NCI-H2196 (cell line): Measurements from ENCODE around the gene TMEM145.

Experiments
- DNase-seq: peaks from one replicate; lab custom pipeline; 2025; ENCODE audit not compliant: unreplicated experiment; lab: John Stamatoyannopoulos, UW

The TMEM145 gene

DNA sequence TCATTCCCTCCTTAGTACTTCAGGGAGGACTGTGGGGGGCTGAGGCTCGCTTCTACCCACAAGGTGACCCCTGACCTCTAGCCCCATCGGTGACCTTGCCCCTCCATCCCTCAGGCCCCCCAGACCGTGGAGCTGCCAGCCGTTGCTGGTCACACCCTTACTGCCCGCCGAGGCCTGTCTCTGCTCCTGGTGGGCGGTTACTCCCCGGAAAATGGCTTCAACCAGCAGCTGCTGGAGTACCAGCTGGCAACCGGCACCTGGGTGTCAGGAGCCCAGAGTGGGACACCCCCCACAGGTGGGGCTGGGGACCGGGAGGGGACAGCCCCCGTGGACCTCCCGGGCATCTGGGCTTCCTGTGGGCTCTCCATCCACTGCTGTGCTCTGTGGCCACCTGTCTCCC is 44.2 kb downstream of the TMEM145 start:
- DNase-seq: no peak

DNA sequence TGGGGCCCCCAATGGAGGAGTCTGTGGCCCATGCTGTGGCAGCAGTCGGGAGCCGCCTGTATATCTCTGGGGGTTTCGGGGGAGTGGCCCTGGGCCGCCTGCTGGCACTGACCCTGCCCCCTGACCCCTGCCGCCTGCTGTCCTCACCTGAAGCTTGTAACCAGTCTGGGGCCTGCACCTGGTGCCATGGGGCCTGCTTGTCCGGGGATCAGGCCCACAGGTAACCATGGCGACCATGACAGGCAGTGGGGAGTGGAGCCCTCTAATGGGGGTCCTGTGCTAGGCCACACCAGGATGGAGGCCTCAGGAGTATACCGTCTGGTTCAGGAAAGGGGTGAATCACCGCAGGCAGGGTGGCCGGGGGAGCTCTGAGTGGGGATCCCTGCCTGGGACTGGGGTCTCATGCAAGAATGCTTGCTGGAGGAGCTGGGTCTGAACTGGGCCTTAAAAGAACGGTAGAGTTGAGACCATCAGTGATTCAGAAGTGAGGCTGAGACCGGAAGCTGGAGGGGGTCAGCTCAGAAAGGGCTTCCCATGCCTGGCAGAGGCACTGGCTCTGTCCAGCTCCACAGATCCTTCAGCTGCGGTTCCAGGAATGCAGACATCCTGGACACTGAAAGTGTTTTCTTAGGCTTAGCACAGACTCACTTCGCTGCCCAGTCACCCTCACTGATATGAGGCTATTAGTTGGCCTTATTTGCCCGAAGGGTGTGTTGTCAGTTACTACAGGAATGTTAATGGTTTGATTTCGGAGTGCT is 47.9 kb downstream of the TMEM145 start:
- DNase-seq: no peak

DNA sequence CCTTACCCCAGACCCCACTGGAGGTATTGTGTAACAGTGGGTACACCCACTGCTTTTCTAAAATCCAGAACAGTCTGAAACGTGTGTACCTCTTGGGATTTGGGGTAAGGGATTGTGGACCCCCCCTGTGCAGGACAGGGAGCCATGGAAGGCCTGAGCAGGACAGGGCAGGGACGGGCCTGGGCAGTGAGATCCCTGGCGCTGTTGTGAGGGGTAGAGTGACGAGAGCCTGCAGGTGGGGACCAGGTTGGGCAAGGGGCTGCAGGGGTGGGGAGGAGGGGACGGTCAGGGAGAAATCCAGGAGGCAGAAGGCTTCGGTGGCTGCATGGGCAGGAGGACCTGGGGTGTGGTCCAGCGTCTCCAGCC is 48.4 kb downstream of the TMEM145 start:
- DNase-seq: no peak

DNA sequence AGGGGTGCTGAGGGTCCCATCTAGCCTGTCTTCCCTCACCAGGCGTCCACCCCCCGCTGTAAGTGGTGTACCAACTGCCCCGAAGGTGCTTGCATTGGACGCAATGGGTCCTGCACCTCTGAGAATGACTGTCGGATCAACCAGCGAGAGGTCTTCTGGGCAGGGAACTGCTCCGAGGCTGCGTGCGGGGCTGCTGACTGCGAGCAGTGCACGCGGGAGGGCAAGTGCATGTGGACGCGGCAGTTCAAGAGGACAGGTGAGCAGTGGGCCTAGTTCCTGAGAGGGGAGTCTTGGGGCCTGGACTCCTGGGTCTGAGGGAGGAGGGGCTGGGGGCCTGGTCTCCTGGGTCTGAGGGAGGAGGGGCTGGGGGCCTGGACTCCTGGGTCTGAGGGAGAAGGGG is 49.2 kb downstream of the TMEM145 start:
- DNase-seq: no peak

DNA sequence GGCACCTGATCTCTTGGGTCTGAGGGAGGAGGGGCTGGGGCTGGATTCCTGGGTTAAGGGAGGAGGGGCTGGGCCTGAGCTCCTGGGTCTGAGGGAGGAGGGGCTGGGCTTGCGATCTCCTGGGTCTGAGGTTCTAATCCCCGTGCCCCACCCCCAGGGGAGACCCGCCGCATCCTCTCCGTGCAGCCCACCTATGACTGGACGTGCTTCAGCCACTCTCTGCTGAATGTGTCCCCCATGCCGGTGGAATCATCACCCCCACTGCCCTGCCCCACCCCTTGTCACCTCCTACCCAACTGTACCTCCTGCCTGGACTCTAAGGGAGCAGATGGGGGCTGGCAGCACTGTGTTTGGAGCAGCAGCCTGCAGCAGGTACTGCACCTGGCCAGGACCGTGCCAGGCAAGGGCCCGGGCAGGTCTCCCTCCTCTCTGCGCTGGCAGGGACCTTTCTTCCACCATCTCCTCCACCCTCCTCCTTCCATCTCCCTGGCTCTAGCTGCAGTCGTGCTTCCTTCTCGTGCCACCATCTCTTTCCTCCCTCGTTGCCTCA is 49.9 kb downstream of the TMEM145 start:
- no peak for DNase-seq

DNA sequence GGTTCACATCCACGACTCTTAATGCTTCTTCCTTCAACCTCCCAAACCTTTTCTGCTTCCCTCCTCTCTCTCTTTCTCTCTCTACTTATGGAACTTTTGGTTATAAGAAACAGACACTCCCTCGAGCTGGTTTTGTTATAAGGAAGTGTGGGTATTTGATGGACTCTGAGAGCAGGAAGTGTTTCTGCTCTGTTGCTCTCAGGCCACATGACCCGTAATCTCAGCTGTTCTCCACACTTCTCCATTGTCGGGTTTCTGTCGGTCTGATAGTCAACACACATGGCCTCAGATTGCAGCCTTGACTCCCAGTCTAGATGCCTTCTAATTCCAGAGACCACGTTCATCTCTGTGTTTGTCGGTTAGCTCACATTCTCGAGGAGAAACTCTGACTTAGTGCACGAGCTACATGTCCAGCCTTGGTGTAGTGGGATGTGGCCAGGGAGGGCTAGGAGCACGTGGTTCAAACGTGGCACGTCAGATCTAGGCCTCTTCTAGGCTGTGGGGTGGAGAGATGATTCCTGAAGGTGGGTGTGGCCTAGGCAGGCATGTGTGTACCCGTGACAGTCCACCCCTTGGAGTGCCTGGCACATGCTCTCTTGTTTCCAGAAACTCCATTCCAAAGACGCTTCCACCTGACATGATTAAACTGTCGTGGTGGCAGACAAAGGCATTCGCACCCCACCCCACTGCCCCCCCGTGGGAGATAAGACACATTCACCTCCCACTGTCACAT is 50.7 kb downstream of the TMEM145 start:
- DNase-seq: no peak

DNA sequence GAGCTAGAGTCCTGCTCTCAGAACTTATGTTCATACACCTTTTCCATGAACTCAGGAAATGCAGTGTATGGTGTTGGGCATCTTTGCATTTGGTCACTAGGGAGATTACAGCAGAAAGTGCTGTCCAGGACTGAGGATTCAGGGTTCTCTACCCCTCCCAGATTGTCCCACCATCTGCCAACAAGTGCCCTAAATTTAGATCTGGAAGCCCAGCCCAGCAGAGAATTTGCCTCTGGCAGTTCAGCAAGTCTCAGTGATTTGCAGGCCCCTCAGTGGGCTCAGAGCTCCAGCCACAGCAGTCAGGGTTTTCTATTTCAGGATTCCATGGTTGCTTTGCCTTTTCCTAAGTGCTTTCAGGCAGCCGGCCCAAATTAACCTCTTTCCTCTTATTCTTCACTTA is 53.6 kb downstream of the TMEM145 start:
- DNase-seq: no peak

DNA sequence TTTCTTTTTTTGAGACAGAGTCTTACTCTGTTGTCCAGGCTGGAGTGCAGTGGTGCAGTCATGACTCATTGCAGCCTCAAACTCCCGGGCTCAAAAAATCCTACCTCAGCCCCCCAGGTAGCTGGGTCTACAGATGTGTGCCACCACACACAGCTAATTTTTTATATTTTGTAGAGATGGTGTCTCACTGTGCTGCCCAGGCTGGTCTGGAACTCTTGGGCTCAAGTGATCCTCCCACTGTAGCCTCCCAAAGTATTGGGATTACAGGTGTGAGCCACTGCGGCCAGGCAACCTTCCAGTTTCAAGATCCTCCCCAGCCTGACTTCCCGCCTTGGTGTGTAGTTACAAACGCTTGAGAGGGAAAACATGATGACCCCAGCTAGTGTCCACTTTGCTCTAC is 54.8 kb downstream of the TMEM145 start:
- DNase-seq: no peak

DNA sequence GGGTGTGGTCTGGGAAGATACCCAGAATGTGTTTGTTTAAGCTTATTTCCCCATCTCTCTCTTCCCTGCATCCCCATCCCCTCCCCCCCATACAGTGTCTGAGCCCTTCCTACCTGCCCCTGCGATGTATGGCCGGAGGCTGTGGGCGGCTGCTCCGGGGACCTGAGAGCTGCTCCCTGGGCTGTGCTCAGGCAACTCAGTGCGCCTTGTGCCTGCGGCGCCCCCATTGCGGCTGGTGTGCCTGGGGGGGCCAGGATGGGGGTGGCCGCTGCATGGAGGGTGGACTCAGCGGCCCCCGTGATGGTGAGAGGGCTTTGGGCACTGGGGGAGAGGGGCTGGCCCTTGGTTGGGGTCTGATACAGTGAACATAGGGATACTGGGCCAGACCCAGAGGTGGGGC is 55.3 kb downstream of the TMEM145 start:
- no peak for DNase-seq

DNA sequence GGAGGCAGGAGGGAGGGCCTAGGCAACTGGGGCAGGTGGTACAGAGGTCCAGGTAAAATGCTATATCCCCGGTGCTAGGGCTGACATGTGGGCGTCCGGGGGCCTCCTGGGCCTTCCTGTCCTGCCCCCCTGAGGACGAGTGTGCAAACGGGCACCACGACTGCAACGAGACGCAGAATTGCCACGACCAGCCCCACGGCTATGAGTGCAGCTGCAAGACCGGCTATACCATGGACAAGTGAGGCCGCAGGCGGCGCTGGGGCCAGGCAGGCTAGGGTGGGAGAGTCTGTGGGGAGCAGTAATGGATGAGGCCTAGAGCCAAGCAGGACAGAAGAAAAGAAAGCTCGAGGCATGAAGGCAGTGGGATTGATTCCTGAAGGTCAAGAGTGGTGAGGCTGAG is 55.7 kb downstream of the TMEM145 start:
- no peak for DNase-seq

DNA sequence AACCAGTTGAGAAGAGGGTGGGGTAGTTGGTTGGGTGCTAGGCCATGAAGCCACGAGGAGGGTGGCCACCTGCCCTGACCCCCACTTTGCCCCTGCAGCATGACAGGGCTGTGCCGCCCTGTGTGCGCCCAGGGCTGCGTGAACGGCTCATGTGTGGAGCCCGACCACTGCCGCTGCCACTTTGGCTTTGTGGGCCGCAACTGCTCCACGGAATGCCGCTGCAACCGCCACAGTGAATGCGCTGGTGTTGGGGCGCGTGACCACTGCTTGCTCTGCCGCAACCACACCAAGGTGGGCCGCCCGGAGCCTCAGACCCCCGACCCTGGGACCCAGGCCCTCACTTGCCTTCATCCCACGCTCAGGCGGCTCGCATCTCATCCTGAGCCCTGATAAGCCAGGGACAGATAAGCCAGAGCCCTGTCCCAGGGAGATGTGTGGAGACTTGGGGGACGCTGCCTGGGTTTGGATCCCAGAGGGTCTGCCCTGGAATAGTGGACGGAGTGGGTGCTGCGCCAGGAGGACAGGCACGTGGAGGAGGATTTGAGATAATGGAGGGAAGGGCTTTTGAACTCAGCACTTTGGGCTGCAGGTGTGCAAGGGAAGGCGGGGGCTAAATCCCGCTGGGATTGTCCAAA is 56.4 kb downstream of the TMEM145 start:
- no peak for DNase-seq

DNA sequence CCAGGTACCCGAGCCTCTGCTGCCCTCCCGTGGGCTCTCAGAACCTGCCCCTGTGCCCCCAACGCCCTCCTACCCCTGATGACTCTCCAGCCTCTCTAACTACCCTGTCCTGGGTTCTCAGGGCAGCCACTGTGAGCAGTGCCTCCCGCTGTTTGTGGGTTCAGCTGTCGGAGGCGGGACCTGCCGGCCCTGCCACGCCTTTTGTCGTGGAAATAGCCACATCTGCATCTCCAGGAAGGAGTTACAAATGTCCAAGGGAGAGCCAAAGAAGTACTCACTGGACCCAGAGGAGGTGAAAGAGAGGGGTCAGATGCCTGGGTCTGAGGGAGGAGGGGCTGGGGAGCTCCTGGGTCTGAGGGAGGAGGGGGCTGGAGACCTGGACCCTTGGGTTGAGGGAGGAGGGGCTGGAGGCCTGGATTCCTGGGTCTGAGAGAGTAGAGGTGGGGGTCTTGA is 57.0 kb downstream of the TMEM145 start:
- no peak for DNase-seq

DNA sequence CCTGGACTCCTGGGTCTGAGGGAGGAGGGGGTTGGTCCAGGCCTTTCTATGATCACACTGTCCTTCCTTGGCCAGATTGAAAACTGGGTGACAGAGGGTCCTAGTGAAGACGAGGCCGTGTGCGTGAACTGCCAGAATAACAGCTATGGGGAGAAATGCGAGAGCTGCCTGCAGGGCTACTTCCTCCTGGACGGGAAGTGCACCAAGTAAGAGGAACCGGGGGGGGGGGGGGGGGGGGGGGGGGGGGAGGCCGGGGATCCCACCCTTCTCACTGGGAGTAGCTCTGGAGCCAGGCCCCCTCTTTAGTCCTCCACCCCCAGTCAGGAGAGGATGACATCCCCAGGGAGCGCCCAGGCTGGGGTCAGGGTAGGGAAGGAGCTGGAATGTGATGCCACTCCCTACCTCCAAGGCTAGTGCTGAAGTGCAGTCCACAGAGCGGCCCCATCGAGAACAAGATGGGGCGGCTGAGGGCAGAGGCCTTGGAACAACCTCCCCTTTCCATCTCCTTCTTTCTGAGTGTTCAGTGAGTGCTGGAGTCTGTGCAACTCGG is 57.6 kb downstream of the TMEM145 start:
- no peak for DNase-seq
